Stimulated activated CD4-positive, alpha-beta T cell treated with anti-CD3 and anti-CD28 coated beads, Interleukin-2, amount 100 ng/mL, for 48 hours (primary cell): ENCODE measurements around the gene SCN9A.
"Not testable (repeated sequence)": the region's sequence is repeated elsewhere in the genome, so short reads cannot be mapped to it uniquely, and the experiment has no call there.

ENCODE experiments used
- DNase-seq, 2 donors: peaks; one replicate each; pipeline ENCODE4 v3.0.0-alpha.2; 2020

SCN9A gene

GRCh38 chr2:166332106-166332505 lies 43.6 kb downstream of the SCN9A start:
- DNase-seq = no peak

- no peak for DNase-seq
Measured at GRCh38 chr2:166331468-166331867, 44.3 kb downstream of the SCN9A start.

GRCh38 chr2:166329465-166329864 lies 46.3 kb downstream of the SCN9A start:
- DNase-seq = no peak

GRCh38 chr2:166328147-166328546 lies 47.6 kb downstream of the SCN9A start:
- no peak for DNase-seq

- no peak for DNase-seq
Measured at GRCh38 chr2:166321076-166321475, 54.7 kb downstream of the SCN9A start.

- DNase-seq = no peak
Measured at GRCh38 chr2:166314022-166314759, 61.6 kb downstream of the SCN9A start.

- not testable (repeated sequence) for DNase-seq
Measured at GRCh38 chr2:166312863-166313262, 62.9 kb downstream of the SCN9A start.

GRCh38 chr2:166307326-166307725 lies 68.4 kb downstream of the SCN9A start:
- DNase-seq = no peak

- DNase-seq = no peak
Measured at GRCh38 chr2:166304656-166305055, 71.1 kb downstream of the SCN9A start.

GRCh38 chr2:166302036-166302435 lies 73.7 kb downstream of the SCN9A start:
- no peak for DNase-seq

GRCh38 chr2:166297951-166298350 lies 77.8 kb downstream of the SCN9A start:
- no peak for DNase-seq

- DNase-seq = no peak
Measured at GRCh38 chr2:166293984-166294383, 81.8 kb downstream of the SCN9A start.

GRCh38 chr2:166285215-166285614 lies 90.5 kb downstream of the SCN9A start:
- no peak for DNase-seq

- DNase-seq = no peak
Measured at GRCh38 chr2:166284359-166284758, 91.4 kb downstream of the SCN9A start.

- DNase-seq = no peak
Measured at GRCh38 chr2:166282154-166282553, 93.6 kb downstream of the SCN9A start.

- DNase-seq = no peak
Measured at GRCh38 chr2:166278856-166279255, 96.9 kb downstream of the SCN9A start.

- DNase-seq = no peak
Measured at GRCh38 chr2:166270376-166270775, 105.4 kb downstream of the SCN9A start.

- no peak for DNase-seq
Measured at GRCh38 chr2:166269322-166269721, 106.4 kb downstream of the SCN9A start.

- no peak for DNase-seq
Measured at GRCh38 chr2:166257859-166258258, 117.9 kb downstream of the SCN9A start.

- no peak for DNase-seq
Measured at GRCh38 chr2:166256896-166257295, 118.8 kb downstream of the SCN9A start.

GRCh38 chr2:166249318-166249717 lies 126.4 kb downstream of the SCN9A start:
- no peak for DNase-seq

GRCh38 chr2:166246901-166247300 lies 128.8 kb downstream of the SCN9A start:
- no peak for DNase-seq

GRCh38 chr2:166242309-166242708 lies 133.4 kb downstream of the SCN9A start:
- DNase-seq = no peak

- no peak for DNase-seq
Measured at GRCh38 chr2:166240387-166241313, 135.1 kb downstream of the SCN9A start.
